Measurements from ENCODE around the gene FMC1.

The FMC1 gene

GRCh38 chr7:139387594-139387993, 46.5 kb downstream of the FMC1 start:
- no peak for DNase-seq

- DNase-seq: no peak
Observed at GRCh38 chr7:139389091-139389490, 48.0 kb downstream of the FMC1 start.

- no peak for DNase-seq
Observed at GRCh38 chr7:139389774-139390173, 48.6 kb downstream of the FMC1 start.

- no peak for DNase-seq
Observed at GRCh38 chr7:139393621-139394211, 52.6 kb downstream of the FMC1 start.

- no peak for DNase-seq
Observed at GRCh38 chr7:139394540-139394939, 53.4 kb downstream of the FMC1 start.

Measured in activated CD8-positive, alpha-beta memory T cell treated with anti-CD3 and anti-CD28 coated beads for 24 hours (primary cell).